CD4-positive, alpha-beta T cell treated with Interleukin-10 for 1 hour (primary cell): Measurements from ENCODE around the gene NXPH3.
"Not testable (repeated sequence)": the region's sequence is repeated elsewhere in the genome, so short reads cannot be mapped to it uniquely, and the experiment has no call there.

ENCODE experiments used
- DNase-seq: peaks from one replicate; pipeline ENCODE4 v3.0.0-alpha.2; 2020

The NXPH3 gene

DNA sequence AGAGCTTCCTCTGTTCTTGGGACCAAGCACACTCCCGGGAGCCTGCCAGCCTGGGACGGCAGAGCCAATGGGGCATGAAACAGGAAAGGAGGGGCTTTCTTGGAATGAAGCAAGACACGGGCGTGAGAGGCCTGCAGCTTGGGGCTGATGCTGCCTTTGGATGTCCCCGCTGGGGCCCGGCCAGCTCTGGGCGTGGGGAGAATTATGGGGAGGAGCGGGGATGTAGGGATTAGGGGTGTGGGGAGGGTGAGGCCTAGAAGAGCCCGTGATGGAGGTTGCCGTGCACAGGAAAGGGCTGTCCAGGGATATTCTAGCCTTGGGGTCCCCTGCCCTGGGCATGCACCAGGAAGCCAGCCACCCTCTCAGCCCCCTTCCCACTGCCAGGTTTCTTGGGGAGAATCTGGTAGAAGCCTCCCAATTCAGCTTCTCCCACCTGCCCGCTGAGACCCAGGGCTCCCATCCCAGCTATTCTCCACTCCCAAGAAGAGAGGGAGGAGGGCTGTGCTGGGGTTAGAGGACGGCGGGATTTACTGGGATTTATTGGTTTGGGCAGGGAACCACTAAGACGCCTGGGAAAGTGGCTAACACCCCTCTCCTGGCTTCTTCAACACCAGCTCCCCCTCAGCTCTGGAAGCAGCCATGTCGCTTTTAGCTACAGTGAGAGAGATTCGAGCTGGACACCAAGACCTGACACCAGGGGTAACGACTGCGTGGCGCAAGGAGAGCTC, 20.0 kb upstream of the NXPH3 start:
- DNase-seq = no peak

GRCh38 chr17:49556223-49556943, 19.3 kb upstream of the NXPH3 start:
- peak; percentile 84 for DNase-seq

- DNase-seq = peak; percentile 56
Measured at GRCh38 chr17:49557312-49558024, 18.2 kb upstream of the NXPH3 start.

- no peak for DNase-seq
Measured at GRCh38 chr17:49564638-49565037, 11.0 kb upstream of the NXPH3 start.

GRCh38 chr17:49565948-49566491, 9.7 kb upstream of the NXPH3 start:
- no peak for DNase-seq

- no peak for DNase-seq
Measured at GRCh38 chr17:49566668-49567071, 9.0 kb upstream of the NXPH3 start.

DNA sequence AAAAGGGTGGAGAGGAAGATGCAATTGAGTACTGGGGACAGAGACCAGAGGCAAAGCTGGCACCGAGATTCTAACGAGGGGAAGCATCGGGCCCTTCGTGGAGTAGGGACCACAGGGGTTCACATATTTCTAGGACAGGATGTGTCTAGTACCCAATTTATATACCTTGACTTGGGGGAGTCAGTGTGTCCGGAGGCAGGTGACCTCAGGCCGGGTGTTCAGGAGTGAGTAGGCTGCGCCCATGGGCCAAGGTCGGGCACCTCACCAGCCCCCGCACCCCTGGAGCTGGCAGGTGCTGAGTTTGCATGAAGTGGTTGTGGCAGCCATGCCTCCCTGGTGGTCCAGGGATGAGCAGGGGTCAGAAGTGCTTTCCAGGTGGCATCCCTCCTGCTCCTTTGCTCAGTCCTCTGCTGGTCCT, 8.6 kb upstream of the NXPH3 start:
- DNase-seq = no peak

DNA sequence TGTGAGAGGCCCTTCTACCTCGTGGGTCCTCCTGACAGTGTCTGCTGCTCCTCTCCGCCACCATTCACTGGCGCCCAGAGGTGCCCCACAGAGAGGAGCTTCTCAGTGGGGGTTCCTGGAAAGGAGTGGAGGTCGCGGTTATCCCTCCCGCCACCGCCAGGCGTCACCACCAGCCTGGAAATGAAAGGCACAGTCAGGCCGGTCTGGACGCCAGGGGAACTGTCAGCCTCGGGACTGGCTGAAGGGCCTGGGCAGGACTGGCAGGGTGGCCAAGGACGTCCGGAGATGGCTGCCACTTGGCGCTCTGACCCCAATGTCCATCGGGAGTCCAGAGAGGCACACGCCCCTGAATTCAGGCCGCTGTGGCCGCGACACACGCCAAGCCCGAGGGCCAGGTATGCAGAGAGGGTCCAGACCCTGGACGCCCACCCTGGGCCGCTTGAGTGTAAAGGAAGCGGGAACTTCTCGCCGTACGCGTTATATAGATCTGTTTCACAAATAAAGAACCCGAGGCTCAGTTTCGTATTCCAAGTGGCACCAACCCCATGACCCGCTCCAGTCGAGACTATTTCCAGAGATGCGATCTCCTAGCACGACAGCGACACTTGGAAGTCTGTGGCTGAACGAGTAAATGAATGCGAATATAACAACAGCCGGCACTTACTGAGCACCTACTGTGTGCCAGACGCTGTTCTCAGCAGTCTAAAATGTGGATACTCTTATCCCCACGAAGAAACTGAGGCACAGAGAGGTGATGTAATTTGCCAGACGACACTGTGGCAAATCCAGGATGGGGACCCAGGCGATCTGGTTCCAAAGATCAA, 7.6 kb upstream of the NXPH3 start:
- DNase-seq = peak; percentile 85

- DNase-seq = not testable (repeated sequence)
Measured at GRCh38 chr17:49568695-49569047, 7.0 kb upstream of the NXPH3 start.

- DNase-seq = no peak
Measured at GRCh38 chr17:49570540-49571242, 5.0 kb upstream of the NXPH3 start.

DNA sequence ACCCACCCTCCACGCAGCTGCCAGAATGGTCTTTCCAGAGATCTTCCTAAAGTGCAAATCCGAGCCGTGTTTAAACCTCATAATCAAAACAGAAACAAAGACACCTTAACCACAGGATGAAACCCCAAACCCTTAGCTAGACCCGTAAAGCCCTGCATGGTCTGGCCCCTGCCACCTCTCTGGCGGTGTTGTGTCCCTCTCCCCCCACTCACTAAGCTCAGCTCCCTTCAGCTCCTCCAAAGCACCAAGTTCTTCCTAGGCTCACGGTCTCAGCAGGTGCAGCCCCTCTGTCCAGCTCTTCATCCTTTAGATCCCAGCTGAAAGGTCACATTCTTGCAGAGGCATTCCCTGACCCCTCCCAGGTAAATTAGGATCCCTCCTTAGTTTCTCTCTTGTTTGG, 4.4 kb upstream of the NXPH3 start:
- DNase-seq = no peak

GRCh38 chr17:49571764-49572163, 3.9 kb upstream of the NXPH3 start:
- DNase-seq = no peak

DNA sequence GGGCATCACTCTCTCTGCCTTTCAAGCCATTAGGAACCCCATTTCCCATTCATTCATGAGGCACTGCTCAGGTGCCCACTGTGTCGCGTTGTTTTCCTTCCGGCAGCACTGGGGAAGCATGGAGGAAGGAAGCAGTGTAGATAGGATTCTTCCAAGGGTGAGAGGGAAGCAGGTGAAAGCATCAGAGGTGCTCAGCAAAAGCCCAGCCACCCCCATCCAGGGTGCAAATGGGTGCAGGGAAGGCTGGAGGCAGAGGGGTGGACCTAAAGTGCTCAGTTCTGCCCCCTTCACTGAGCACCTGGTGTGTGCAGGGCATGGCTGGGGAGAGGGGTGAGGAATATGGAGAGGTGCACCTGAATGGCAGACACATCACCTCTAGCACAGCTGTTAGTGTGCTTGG, 3.4 kb upstream of the NXPH3 start:
- DNase-seq = no peak

DNA sequence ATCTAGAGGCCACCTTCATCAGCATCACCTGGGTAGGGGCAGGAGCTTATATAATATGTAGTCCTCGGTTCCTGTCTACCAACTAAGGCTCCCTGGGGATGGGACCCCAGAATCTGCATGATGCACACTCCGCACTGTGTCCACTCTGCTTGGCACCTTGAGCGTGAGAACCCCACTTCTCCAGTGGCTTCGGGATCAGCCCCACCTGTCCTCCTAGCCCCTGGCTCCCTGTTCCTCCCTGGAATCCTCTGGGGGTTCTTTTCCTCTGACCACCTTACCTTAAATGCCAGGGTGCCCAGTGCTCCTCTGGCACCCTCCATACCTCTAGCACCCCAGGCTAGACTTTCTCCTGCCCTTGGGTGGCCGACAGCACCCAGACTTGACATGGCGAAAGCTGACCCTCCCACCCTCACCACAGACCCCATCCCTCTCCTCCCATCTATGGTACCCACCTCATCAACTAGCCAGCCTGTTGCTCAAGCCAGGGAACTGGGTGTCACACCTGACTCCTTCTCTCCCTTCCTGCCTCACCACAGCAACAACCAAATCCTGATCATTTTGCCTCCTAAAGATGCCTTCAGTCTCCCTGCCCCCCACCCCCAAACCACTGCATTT, 2.8 kb upstream of the NXPH3 start:
- DNase-seq = no peak

DNA sequence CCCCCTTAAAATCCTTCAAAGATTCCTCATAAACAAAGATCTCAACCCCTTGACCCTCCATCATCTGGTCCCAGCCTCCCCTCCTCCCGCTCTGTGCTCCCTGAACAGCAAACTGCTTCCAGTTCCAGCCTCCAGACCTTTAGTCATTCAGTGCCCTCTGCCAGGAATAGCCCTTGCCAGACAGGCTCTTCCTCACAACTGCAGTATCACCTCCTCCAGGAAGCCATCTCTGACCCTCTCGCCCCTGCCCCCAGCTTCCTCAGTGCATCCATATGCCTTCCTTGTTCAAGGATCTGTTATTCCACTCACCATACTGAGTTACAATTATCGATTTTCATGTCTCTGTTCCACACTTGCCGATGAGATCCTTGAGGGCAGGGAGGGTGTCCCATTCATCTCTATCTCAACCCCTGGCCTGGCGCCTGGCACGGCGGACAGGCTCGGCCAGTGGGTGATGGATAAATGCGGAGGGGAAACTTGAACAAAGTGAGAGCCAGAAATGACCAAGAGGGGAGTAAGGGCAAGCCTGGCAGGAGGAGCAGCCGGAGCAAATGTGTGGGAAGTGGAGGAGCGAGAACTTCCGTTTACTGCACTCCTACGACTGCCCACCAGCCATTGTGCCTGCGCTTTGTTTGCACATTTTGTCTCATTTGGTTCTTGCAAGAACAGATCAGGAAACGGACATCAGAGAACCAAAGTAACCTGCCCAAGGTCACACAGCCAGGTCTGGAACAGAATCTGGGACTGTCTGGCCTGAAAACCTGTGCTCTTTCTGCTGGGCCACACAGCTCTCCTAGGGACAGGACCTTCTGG, 2.0 kb upstream of the NXPH3 start:
- no peak for DNase-seq

GRCh38 chr17:49574323-49574781, 1.3 kb upstream of the NXPH3 start:
- no peak for DNase-seq

DNA sequence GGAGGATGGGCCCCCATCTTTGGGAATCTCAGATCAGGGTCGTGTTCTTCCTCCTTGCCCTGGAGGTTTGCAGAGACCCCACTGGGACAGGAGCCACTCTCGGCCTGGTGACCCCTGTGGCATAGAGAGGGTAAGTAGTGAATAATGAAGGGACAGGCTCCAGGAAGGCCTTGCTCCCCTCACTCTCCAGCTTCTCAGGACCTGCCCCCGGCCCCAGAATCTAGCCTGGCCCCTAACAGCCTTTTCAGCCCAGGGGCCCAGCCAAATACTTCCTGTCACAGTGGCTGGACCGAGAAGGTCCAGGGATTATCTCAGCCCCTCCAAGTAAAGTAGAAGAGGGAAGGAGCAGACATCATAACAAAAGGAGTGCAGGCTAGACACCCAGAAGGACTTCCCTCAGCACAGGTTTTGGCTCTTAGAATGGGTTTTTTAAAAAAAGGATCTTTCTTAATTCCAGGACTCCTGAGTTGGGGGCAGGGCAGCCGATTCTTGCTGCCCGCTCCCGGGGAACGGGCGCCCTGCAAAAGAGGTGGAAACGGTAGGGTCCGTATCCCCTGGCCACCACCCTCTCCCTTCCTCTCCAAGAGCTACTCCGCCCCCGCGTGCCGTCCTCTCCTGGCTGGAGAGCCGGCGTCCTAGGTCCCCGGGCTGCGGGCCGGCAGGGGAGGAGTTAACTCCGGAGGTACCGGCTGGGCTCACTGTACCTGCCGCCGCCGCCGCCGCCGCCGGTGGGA, 559 bp upstream of the NXPH3 start:
- no peak for DNase-seq

DNA sequence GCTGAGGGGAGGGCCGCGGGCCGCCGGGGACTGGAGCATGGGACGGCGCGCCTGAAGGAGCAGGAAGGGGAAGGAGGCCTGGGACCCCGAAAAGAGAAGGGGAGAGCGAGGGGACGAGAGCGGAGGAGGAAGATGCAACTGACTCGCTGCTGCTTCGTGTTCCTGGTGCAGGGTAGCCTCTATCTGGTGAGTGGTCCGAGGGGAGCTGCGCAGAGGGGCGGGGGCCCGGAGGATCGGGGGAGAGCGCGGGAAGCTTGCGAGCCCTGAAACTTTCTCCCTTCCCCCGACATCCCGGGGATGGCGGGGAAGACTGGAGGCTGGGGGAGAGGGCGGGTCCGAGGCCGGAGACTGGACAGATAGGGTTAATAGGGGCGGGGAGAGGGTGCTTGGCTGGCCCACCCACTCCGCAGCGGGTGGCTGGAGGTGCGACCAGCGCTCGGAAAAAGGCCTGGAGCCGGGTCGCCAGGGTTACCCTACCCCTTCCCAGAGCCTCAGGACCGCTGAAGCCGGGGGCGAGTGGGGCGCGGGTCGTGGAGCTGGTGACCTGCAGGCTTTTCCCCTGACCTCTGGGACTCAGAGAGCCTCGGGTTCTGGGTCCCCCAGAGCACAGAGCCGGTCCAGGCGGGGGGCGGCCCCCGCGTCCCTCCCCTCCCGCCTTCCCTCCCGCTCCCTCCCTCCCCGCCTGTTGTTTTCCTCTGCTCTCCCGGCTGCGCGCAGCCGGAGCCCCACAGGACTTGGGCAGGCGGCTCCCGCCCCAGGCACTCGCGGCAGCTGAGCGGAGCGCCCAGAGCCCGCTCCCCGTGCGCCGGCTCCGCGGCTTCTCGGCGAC, 631 bp downstream of the NXPH3 start:
- no peak for DNase-seq
